Measurements from ENCODE around the gene PRIM1. TPM values are rescaled to one million over a fixed set of nuclear protein-coding genes. Genes with fewer than 3 reads are reported as not detected.

The PRIM1 gene
- total RNA-seq, 1 donor from 2014 or later: 47.3 TPM

- Mint-ChIP-seq H3K4me3 (peak overlapping the region; percentile 98), H3K9me3 (no peaks in the 10 kb centered on the region), H3K27ac (ENCODE audit: unreplicated experiment) (no peak overlapping the region), H3K27me3 (ENCODE audit: low read depth) (no peaks in the 10 kb centered on the region), H3K36me3 (ENCODE audit: low read depth) (peaks cover 49% of the 10 kb centered on the region), H3K4me1 (peaks cover 73% of the 10 kb centered on the region)
- no peak for TF ChIP-seq CTCF (conservative IDR thresholded peaks at IDR 0.05)
- no peak for DNase-seq (ENCODE audit: low read depth, low spot score)
These were observed 31.4 kb downstream of the PRIM1 start for GRCh38 chr12:56720731-56721151.

- no peak overlapping the region for H3K27ac Mint-ChIP-seq (ENCODE audit: unreplicated experiment)
- no peaks in the 10 kb centered on the region for H3K9me3 Mint-ChIP-seq
- H3K36me3 Mint-ChIP-seq (ENCODE audit: low read depth): peaks cover 48% of the 10 kb centered on the region
- no peak for TF ChIP-seq CTCF (conservative IDR thresholded peaks at IDR 0.05)
- peaks cover 67% of the 10 kb centered on the region for H3K4me1 Mint-ChIP-seq
- no peaks in the 10 kb centered on the region for H3K27me3 Mint-ChIP-seq (ENCODE audit: low read depth)
- H3K4me3 Mint-ChIP-seq: peak overlapping the region; percentile 98
- no peak for DNase-seq (ENCODE audit: low read depth, low spot score)
These were observed 33.1 kb downstream of the PRIM1 start for GRCh38 chr12:56719056-56719455.

- no peaks in the 10 kb centered on the region for H3K9me3 Mint-ChIP-seq
- no peaks in the 10 kb centered on the region for H3K27me3 Mint-ChIP-seq (ENCODE audit: low read depth)
- peaks cover 63% of the 10 kb centered on the region for H3K4me1 Mint-ChIP-seq
- no peak overlapping the region for H3K27ac Mint-ChIP-seq (ENCODE audit: unreplicated experiment)
- no peak for TF ChIP-seq CTCF (conservative IDR thresholded peaks at IDR 0.05)
- peak overlapping the region; percentile 98 for H3K4me3 Mint-ChIP-seq
- no peak for DNase-seq (ENCODE audit: low read depth, low spot score)
- H3K36me3 Mint-ChIP-seq (ENCODE audit: low read depth): peaks cover 50% of the 10 kb centered on the region
These were observed 33.5 kb downstream of the PRIM1 start for GRCh38 chr12:56718636-56719035.

- peaks cover 54% of the 10 kb centered on the region for H3K36me3 Mint-ChIP-seq (ENCODE audit: low read depth)
- no peak overlapping the region for H3K27ac Mint-ChIP-seq (ENCODE audit: unreplicated experiment)
- no peaks in the 10 kb centered on the region for H3K9me3 Mint-ChIP-seq
- no peak for TF ChIP-seq CTCF (conservative IDR thresholded peaks at IDR 0.05)
- no peak for DNase-seq (ENCODE audit: low read depth, low spot score)
- H3K27me3 Mint-ChIP-seq (ENCODE audit: low read depth): no peaks in the 10 kb centered on the region
- H3K4me1 Mint-ChIP-seq: peaks cover 58% of the 10 kb centered on the region
- no peak overlapping the region for H3K4me3 Mint-ChIP-seq
These were observed 34.0 kb downstream of the PRIM1 start for GRCh38 chr12:56718149-56718548.

- Mint-ChIP-seq H3K27me3 (ENCODE audit: low read depth) (no peaks in the 10 kb centered on the region), H3K36me3 (ENCODE audit: low read depth) (peaks cover 58% of the 10 kb centered on the region), H3K4me1 (peaks cover 48% of the 10 kb centered on the region), H3K4me3 (no peak overlapping the region), H3K27ac (ENCODE audit: unreplicated experiment) (no peak overlapping the region), H3K9me3 (no peaks in the 10 kb centered on the region)
- no peak for TF ChIP-seq CTCF (conservative IDR thresholded peaks at IDR 0.05)
- DNase-seq (ENCODE audit: low read depth, low spot score): no peak
These were observed 34.9 kb downstream of the PRIM1 start for GRCh38 chr12:56716933-56717880.

Measured in neural crest cell (in vitro differentiated cells).